ENCODE results near the gene RAP2A. TPM values are rescaled to one million over a fixed set of nuclear protein-coding genes. Genes with fewer than 3 reads are reported as not detected.

The RAP2A gene
- total and polyA plus RNA-seq, 3 experiments from 2014 or later: 3.6 to 19.8 (median 18.3) TPM

- POLR2A ChIA-PET: no interaction called here
Measured at GRCh38 chr13:97440598-97441170, 6.7 kb downstream of the RAP2A start.

GRCh38 chr13:97441368-97441767 is 7.4 kb downstream of the RAP2A start:
- H3K27me3 ChIP-seq (ENCODE audit: insufficient read depth, low read length, poor library complexity, severe bottlenecking): no peaks in the 10 kb centered on the region
- Mint-ChIP-seq H3K4me1 (peaks cover 16 to 29% (median 29%) of the 10 kb centered on the region in 3 donors), H3K36me3 (peaks cover 0 to 11% (median 3%) of the 10 kb centered on the region in 3 donors), H3K4me3 (no peak overlapping the region), H3K9me3 (no peaks in the 10 kb centered on the region), H3K27ac (no peak overlapping the region), H3K27me3 (no peaks in the 10 kb centered on the region)
- no peak for DNase-seq
- no peak overlapping the region for H3K4me3 ChIP-seq (ENCODE audit: low read length)
- no peaks in the 10 kb centered on the region for H3K36me3 ChIP-seq (ENCODE audit: insufficient read depth, low read length)
- peaks cover under 1% of the 10 kb centered on the region for H3K4me1 ChIP-seq (ENCODE audit: insufficient read depth, low read length)
- H3K9me3 ChIP-seq (ENCODE audit: low read length): no peaks in the 10 kb centered on the region
- H3K27ac ChIP-seq (ENCODE audit: low read depth, low read length): no peak overlapping the region
- ChIA-PET CTCF (no interaction called here), POLR2A (no interaction called here)

More at GRCh38 chr13:97440598-97441170, 6.7 kb downstream of the RAP2A start:
- Histone ChIP-seq H3K36me3 (ENCODE audit: insufficient read depth, low read length) (no peaks in the 10 kb centered on the region), H3K27me3 (ENCODE audit: insufficient read depth, low read length, poor library complexity, severe bottlenecking) (no peaks in the 10 kb centered on the region), H3K4me3 (ENCODE audit: low read length) (no peak overlapping the region), H3K4me1 (ENCODE audit: insufficient read depth, low read length) (peaks cover 7% of the 10 kb centered on the region), H3K9me3 (ENCODE audit: low read length) (no peaks in the 10 kb centered on the region), H3K27ac (ENCODE audit: low read depth, low read length) (no peak overlapping the region)
- Mint-ChIP-seq H3K4me1 (peaks cover 19 to 31% (median 29%) of the 10 kb centered on the region in 3 donors), H3K27ac (no peak overlapping the region), H3K9me3 (no peaks in the 10 kb centered on the region), H3K27me3 (no peaks in the 10 kb centered on the region), H3K4me3 (no peak overlapping the region), H3K36me3 (peaks cover 0 to 7% (median 0%) of the 10 kb centered on the region in 3 donors)
- no peak for DNase-seq
- CTCF ChIA-PET: no interaction called here

GRCh38 chr13:97445522-97446187 is 11.7 kb downstream of the RAP2A start:
- POLR2A ChIA-PET: no interaction called here
- H3K27ac Mint-ChIP-seq: no peak overlapping the region
- no peaks in the 10 kb centered on the region for H3K27me3 Mint-ChIP-seq
- H3K36me3 Mint-ChIP-seq: peaks cover 5 to 21% (median 10%) of the 10 kb centered on the region in 3 donors
- Histone ChIP-seq H3K27ac (ENCODE audit: low read depth, low read length) (no peak overlapping the region), H3K4me1 (ENCODE audit: insufficient read depth, low read length) (no peaks in the 10 kb centered on the region), H3K36me3 (ENCODE audit: insufficient read depth, low read length) (no peaks in the 10 kb centered on the region), H3K9me3 (ENCODE audit: low read length) (no peaks in the 10 kb centered on the region), H3K4me3 (ENCODE audit: low read length) (no peak overlapping the region), H3K27me3 (ENCODE audit: insufficient read depth, low read length, poor library complexity, severe bottlenecking) (no peaks in the 10 kb centered on the region)
- no peak overlapping the region for H3K4me3 Mint-ChIP-seq
- no peaks in the 10 kb centered on the region for H3K9me3 Mint-ChIP-seq
- CTCF ChIA-PET: no interaction called here
- H3K4me1 Mint-ChIP-seq: peaks cover 16 to 40% (median 35%) of the 10 kb centered on the region in 3 donors
- DNase-seq: no peak

- H3K27me3 ChIP-seq (ENCODE audit: insufficient read depth, low read length, poor library complexity, severe bottlenecking): no peaks in the 10 kb centered on the region
- no peaks in the 10 kb centered on the region for H3K4me1 ChIP-seq (ENCODE audit: insufficient read depth, low read length)
- H3K9me3 ChIP-seq (ENCODE audit: low read length): no peaks in the 10 kb centered on the region
- Mint-ChIP-seq H3K9me3 (no peaks in the 10 kb centered on the region), H3K4me3 (no peak overlapping the region), H3K4me1 (peaks cover 18 to 39% (median 35%) of the 10 kb centered on the region in 3 donors), H3K27ac (no peak overlapping the region), H3K27me3 (no peaks in the 10 kb centered on the region), H3K36me3 (peaks cover 5 to 23% (median 10%) of the 10 kb centered on the region in 3 donors)
- CTCF ChIA-PET: no interaction called here
- no peaks in the 10 kb centered on the region for H3K36me3 ChIP-seq (ENCODE audit: insufficient read depth, low read length)
- H3K27ac ChIP-seq (ENCODE audit: low read depth, low read length): no peak overlapping the region
- POLR2A ChIA-PET: no interaction called here
- H3K4me3 ChIP-seq (ENCODE audit: low read length): no peak overlapping the region
- no peak for DNase-seq
Measured at GRCh38 chr13:97446448-97446847, 12.5 kb downstream of the RAP2A start.

GRCh38 chr13:97448503-97449251 is 14.7 kb downstream of the RAP2A start:
- H3K4me3 Mint-ChIP-seq: no peak overlapping the region
- Histone ChIP-seq H3K9me3 (ENCODE audit: low read length) (no peaks in the 10 kb centered on the region), H3K27ac (ENCODE audit: low read depth, low read length) (no peak overlapping the region), H3K4me1 (ENCODE audit: insufficient read depth, low read length) (no peaks in the 10 kb centered on the region), H3K36me3 (ENCODE audit: insufficient read depth, low read length) (no peaks in the 10 kb centered on the region), H3K4me3 (ENCODE audit: low read length) (no peak overlapping the region), H3K27me3 (ENCODE audit: insufficient read depth, low read length, poor library complexity, severe bottlenecking) (no peaks in the 10 kb centered on the region)
- no peaks in the 10 kb centered on the region for H3K27me3 Mint-ChIP-seq
- peak overlapping the region in 1 of 8 donors; percentile 11 for H3K27ac Mint-ChIP-seq
- peaks cover 16 to 43% (median 33%) of the 10 kb centered on the region in 3 donors for H3K4me1 Mint-ChIP-seq
- peaks cover 11 to 33% (median 12%) of the 10 kb centered on the region in 3 donors for H3K36me3 Mint-ChIP-seq
- H3K9me3 Mint-ChIP-seq: peaks cover 0 to 2% (median 0%) of the 10 kb centered on the region in 5 donors
- DNase-seq: no peak
- POLR2A ChIA-PET: no interaction called here
- CTCF ChIA-PET: no interaction called here

GRCh38 chr13:97454699-97455098 is 20.7 kb downstream of the RAP2A start:
- ChIA-PET CTCF (no interaction called here), POLR2A (no interaction called here)
- peaks cover 14 to 52% (median 33%) of the 10 kb centered on the region in 3 donors for H3K4me1 Mint-ChIP-seq
- Histone ChIP-seq H3K36me3 (ENCODE audit: insufficient read depth, low read length) (no peaks in the 10 kb centered on the region), H3K4me1 (ENCODE audit: insufficient read depth, low read length) (no peaks in the 10 kb centered on the region), H3K27ac (ENCODE audit: low read depth, low read length) (no peak overlapping the region), H3K9me3 (ENCODE audit: low read length) (no peaks in the 10 kb centered on the region), H3K27me3 (ENCODE audit: insufficient read depth, low read length, poor library complexity, severe bottlenecking) (no peaks in the 10 kb centered on the region), H3K4me3 (ENCODE audit: low read length) (no peak overlapping the region)
- H3K27me3 Mint-ChIP-seq: no peaks in the 10 kb centered on the region
- H3K9me3 Mint-ChIP-seq: peaks cover 5 to 16% (median 13%) of the 10 kb centered on the region in 5 donors
- H3K4me3 Mint-ChIP-seq: no peak overlapping the region
- DNase-seq: no peak
- no peak overlapping the region for H3K27ac Mint-ChIP-seq
- H3K36me3 Mint-ChIP-seq: peaks cover 10 to 29% (median 25%) of the 10 kb centered on the region in 3 donors

GRCh38 chr13:97456047-97456446 is 22.1 kb downstream of the RAP2A start:
- no peaks in the 10 kb centered on the region for H3K36me3 ChIP-seq (ENCODE audit: insufficient read depth, low read length)
- Mint-ChIP-seq H3K27me3 (no peaks in the 10 kb centered on the region), H3K4me1 (peaks cover 21 to 64% (median 45%) of the 10 kb centered on the region in 3 donors), H3K36me3 (peaks cover 10 to 29% (median 28%) of the 10 kb centered on the region in 3 donors), H3K4me3 (peak overlapping the region in 1 of 7 donors; percentile 5), H3K27ac (no peak overlapping the region), H3K9me3 (peaks cover 5 to 16% (median 13%) of the 10 kb centered on the region in 5 donors)
- H3K4me3 ChIP-seq (ENCODE audit: low read length): no peak overlapping the region
- CTCF ChIA-PET: no interaction called here
- no peak for DNase-seq
- H3K9me3 ChIP-seq (ENCODE audit: low read length): no peaks in the 10 kb centered on the region
- H3K4me1 ChIP-seq (ENCODE audit: insufficient read depth, low read length): peaks cover 6% of the 10 kb centered on the region
- POLR2A ChIA-PET: no interaction called here
- H3K27me3 ChIP-seq (ENCODE audit: insufficient read depth, low read length, poor library complexity, severe bottlenecking): no peaks in the 10 kb centered on the region
- H3K27ac ChIP-seq (ENCODE audit: low read depth, low read length): no peak overlapping the region

GRCh38 chr13:97459215-97459777 is 25.3 kb downstream of the RAP2A start:
- Histone ChIP-seq H3K4me3 (ENCODE audit: low read length) (no peak overlapping the region), H3K27ac (ENCODE audit: low read depth, low read length) (no peak overlapping the region), H3K9me3 (ENCODE audit: low read length) (no peaks in the 10 kb centered on the region), H3K4me1 (ENCODE audit: insufficient read depth, low read length) (peaks cover 12% of the 10 kb centered on the region), H3K36me3 (ENCODE audit: insufficient read depth, low read length) (no peaks in the 10 kb centered on the region), H3K27me3 (ENCODE audit: insufficient read depth, low read length, poor library complexity, severe bottlenecking) (no peaks in the 10 kb centered on the region)
- DNase-seq: no peak
- Mint-ChIP-seq H3K36me3 (peaks cover 7 to 23% (median 15%) of the 10 kb centered on the region in 3 donors), H3K27ac (no peak overlapping the region), H3K4me3 (no peak overlapping the region), H3K27me3 (no peaks in the 10 kb centered on the region), H3K4me1 (peaks cover 20 to 51% (median 44%) of the 10 kb centered on the region in 3 donors), H3K9me3 (peaks cover 5 to 12% (median 8%) of the 10 kb centered on the region in 5 donors)
- ChIA-PET POLR2A (no interaction called here), CTCF (no interaction called here)

All from CD8-positive, alpha-beta memory T cell (primary cell).